Stimulated activated naive CD8-positive, alpha-beta T cell treated with anti-CD3 and anti-CD28 coated beads, Interleukin-15, Interleukin-2, amounts not matched to agents 100 ng/mL and 50 ng/mL, for 24 hours (primary cell): ENCODE data around the gene SRD5A1.

Experiments
- H3K27ac Mint-ChIP-seq: one replicate; pipeline ENCODE4 v1.8.0; 2021; ENCODE audit warnings: mild to moderate bottlenecking, mixed read lengths
- H3K27me3 Mint-ChIP-seq: one replicate; pipeline ENCODE4 v1.8.0; 2021; ENCODE audit warnings: mixed read lengths
- H3K36me3 Mint-ChIP-seq: one replicate; pipeline ENCODE4 v1.8.0; 2021; ENCODE audit warnings: low read depth, mixed read lengths
- H3K4me1 Mint-ChIP-seq: one replicate; pipeline ENCODE4 v1.8.0; 2021; ENCODE audit warnings: low read depth, mixed read lengths
- H3K4me3 Mint-ChIP-seq: one replicate; pipeline ENCODE4 v1.8.0; 2021; ENCODE audit warnings: mild to moderate bottlenecking, mixed read lengths
- H3K9me3 Mint-ChIP-seq: one replicate; pipeline ENCODE4 v1.8.0; 2021; ENCODE audit warnings: mixed read lengths

The SRD5A1 gene

DNA sequence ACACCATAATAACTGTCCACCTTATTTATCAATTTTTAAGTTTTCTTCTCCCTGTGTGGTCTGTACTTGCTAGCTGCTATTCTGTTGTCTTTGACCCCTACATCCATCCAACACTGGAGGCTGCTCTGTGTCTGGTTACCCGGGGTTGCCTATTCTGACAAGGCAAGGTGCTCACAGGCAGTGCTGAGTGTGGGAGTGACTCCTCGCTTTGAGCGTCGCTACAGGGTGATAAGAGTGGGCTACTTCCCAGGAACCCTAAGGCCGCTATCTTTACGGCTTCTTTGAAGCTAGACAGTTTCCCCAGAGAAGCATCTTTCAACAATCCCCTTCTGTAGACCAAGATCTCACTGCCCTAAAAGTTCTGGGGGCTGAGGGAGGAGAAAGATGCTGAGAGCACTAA is 35.7 kb upstream of the SRD5A1 start:
- H3K9me3 Mint-ChIP-seq = no peaks in the 10 kb centered on the region
- no peak overlapping the region for H3K27ac Mint-ChIP-seq
- H3K27me3 Mint-ChIP-seq = no peaks in the 10 kb centered on the region
- H3K4me3 Mint-ChIP-seq = no peak overlapping the region
- peaks cover 70% of the 10 kb centered on the region for H3K36me3 Mint-ChIP-seq
- no peaks in the 10 kb centered on the region for H3K4me1 Mint-ChIP-seq

DNA sequence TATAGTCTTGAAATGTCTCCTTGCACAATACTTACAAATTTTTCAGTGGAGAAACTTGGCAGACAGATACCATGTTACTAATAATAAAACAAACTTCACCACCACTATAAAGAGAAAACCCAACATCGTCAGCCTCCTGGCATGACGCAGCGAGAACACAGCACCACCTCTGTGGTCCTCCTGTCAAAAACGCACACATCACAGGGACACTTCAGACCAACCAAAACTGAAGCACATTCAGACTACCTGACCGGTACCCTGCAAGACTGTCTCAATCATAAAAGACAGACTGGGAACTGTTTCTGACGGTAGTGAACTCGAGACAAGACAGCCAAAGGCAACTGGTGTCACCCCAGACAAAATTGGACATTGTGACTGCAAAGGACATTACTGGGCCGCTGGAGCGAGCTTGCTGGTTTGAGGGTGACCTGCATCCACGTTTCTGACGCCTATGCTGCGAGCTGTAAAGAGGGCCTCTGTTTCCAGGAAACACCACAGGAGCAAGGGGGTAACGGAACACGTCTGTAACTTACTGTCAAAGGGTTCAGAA is 34.8 kb upstream of the SRD5A1 start:
- no peak overlapping the region for H3K4me3 Mint-ChIP-seq
- H3K4me1 Mint-ChIP-seq = no peaks in the 10 kb centered on the region
- H3K9me3 Mint-ChIP-seq = no peaks in the 10 kb centered on the region
- no peaks in the 10 kb centered on the region for H3K27me3 Mint-ChIP-seq
- H3K36me3 Mint-ChIP-seq = peaks cover 77% of the 10 kb centered on the region
- H3K27ac Mint-ChIP-seq = no peak overlapping the region

DNA sequence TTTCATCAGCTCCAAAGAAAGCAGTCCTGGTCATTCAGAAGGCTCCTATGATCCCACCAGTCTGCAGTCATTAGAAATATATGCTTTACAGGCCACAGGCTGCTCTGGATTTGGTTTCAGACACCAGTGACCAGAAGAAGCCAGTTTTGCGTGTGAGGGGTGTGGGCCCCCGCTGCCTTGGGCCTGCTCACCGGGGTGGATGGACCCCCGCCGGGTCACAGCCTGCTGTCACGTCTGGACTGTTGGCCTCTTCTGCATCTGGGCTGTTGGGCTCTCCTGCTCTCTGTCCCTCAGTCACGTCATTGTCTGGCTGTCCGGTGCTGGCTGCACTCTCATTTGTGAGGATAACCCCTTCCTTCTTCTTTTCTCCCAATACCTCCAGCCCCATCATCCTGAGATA is 33.5 kb upstream of the SRD5A1 start:
- H3K27ac Mint-ChIP-seq = no peak overlapping the region
- peaks cover 89% of the 10 kb centered on the region for H3K36me3 Mint-ChIP-seq
- H3K9me3 Mint-ChIP-seq = no peaks in the 10 kb centered on the region
- no peaks in the 10 kb centered on the region for H3K4me1 Mint-ChIP-seq
- H3K27me3 Mint-ChIP-seq = no peaks in the 10 kb centered on the region
- no peak overlapping the region for H3K4me3 Mint-ChIP-seq

DNA sequence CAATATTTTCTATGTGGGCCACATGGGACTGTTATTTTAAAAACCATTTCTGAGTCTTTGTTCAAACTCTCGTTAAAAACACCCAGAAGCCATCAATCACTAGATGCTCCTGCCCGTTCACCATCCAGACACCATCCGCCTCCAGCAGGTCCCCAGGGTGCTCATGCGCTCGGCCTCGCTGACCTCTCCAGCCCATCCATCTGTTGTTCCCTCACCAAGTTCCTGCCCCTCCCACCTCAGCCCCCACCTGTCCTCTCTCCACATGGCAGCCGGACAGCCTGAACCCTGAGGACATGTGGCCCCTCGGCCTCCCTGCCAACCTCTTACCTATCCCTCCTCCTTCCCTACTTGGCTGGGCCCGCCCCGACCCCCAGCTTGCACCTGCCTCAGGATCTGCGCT is 32.0 kb upstream of the SRD5A1 start:
- H3K9me3 Mint-ChIP-seq = no peaks in the 10 kb centered on the region
- peaks cover 95% of the 10 kb centered on the region for H3K36me3 Mint-ChIP-seq
- no peak overlapping the region for H3K4me3 Mint-ChIP-seq
- H3K4me1 Mint-ChIP-seq = no peaks in the 10 kb centered on the region
- no peaks in the 10 kb centered on the region for H3K27me3 Mint-ChIP-seq
- no peak overlapping the region for H3K27ac Mint-ChIP-seq

DNA sequence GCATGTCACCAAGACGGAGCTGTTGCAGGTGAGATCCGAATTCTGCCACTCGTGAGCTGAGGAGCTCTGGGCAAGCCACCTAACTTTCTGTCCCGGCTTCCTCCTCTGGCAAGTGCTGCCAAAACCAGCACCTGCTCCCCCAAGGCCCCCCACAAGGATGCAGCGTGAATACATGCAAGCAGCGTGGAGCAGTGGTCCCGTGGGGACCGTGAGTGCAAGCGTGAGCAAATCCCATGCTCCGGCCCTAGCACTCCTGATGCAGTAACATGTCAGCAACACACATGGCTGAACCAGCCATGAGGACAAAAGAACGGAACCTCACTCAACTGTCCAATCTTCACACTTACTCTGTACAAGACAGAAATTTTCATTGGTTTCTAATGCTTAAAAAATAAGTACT is 31.4 kb upstream of the SRD5A1 start:
- no peaks in the 10 kb centered on the region for H3K27me3 Mint-ChIP-seq
- no peak overlapping the region for H3K4me3 Mint-ChIP-seq
- H3K4me1 Mint-ChIP-seq = no peaks in the 10 kb centered on the region
- H3K36me3 Mint-ChIP-seq = peaks cover 95% of the 10 kb centered on the region
- H3K27ac Mint-ChIP-seq = no peak overlapping the region
- H3K9me3 Mint-ChIP-seq = no peaks in the 10 kb centered on the region

DNA sequence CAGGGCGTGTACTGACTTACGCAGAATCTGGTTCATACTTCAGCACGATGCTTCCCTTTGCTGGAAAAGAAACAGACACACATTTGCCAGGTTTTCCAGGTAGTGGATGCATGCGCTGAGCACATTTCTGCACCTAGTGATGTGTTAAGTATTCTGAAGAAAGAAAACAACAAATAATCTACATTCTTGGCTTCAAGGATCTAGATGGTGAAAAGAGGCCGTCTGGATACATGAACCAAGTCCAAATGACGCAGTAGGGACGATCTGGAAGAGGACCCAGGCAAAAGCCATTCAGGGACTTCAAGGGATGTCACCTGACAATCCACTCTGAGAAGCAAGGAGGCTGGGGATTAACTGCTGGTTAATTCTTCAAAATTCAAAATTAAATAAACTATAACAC is 30.8 kb upstream of the SRD5A1 start:
- H3K4me3 Mint-ChIP-seq = no peak overlapping the region
- peaks cover 95% of the 10 kb centered on the region for H3K36me3 Mint-ChIP-seq
- no peaks in the 10 kb centered on the region for H3K4me1 Mint-ChIP-seq
- no peak overlapping the region for H3K27ac Mint-ChIP-seq
- no peaks in the 10 kb centered on the region for H3K9me3 Mint-ChIP-seq
- no peaks in the 10 kb centered on the region for H3K27me3 Mint-ChIP-seq

DNA sequence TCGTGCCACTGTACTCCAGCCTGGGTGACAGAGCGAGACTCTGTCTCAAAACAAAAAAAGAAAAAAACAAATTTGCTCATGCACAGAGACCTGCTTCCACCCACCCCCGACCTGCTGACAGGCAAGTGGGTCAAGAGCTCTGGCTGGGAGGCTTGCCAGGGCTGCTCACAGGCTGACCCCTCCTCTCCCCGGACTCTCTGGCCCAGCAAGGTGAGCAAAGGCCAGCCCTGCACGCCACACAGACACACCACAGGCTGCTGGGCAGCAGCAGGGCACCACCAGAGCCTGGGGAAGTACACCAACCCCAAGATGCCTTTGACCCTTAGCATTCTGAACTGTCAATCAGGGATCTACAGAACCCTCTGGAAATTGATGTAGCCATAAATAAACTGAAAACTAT is 29.6 kb upstream of the SRD5A1 start:
- no peaks in the 10 kb centered on the region for H3K9me3 Mint-ChIP-seq

DNA sequence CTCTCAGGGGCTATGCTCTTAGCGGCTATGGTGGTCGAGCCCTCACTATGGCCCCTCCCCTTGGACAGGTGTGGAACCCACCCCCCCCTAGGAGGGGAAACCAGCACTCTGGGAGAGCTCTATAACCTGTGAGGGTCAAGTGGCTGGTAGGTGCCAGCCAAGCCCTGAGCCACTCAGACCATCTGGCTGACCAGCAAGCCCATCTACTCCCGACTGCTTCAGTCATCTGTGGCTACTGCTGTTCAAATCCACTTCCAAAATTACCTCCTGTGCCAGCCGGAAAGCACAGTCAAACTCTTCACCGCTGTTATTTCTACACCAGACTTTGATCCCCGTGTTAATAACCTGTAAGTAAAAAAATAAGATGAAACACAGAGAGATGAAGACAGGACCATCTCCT is 28.9 kb upstream of the SRD5A1 start:
- Mint-ChIP-seq H3K27ac (no peak overlapping the region), H3K36me3 (peaks cover 91% of the 10 kb centered on the region), H3K27me3 (no peaks in the 10 kb centered on the region), H3K4me3 (no peak overlapping the region), H3K4me1 (no peaks in the 10 kb centered on the region), H3K9me3 (no peaks in the 10 kb centered on the region)

More for the DNA sequence above, 29.6 kb upstream of the SRD5A1 start:
- H3K36me3 Mint-ChIP-seq = peaks cover 93% of the 10 kb centered on the region
- H3K27ac Mint-ChIP-seq = no peak overlapping the region
- H3K4me3 Mint-ChIP-seq = no peak overlapping the region
- H3K27me3 Mint-ChIP-seq = no peaks in the 10 kb centered on the region
- no peaks in the 10 kb centered on the region for H3K4me1 Mint-ChIP-seq

DNA sequence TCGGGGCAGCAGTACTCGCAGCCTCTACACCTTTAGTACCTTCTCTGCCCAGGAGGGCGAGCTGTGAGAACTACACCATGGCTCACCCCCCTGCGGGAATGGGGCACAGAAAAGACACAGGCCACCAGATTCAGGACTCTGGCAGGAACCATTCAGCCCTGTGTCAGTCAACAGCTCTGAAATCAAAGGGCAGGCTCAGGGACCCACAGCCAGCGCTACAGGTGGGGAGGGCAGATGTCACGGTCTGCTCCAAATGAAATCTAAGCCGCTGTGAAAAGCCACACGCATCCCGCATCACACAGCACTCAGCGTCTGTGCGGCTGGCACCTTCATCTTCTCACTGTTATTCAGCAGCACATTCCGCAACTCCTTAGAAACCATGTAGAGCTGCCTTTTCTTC is 28.3 kb upstream of the SRD5A1 start:
- H3K36me3 Mint-ChIP-seq = peaks cover 91% of the 10 kb centered on the region
- no peaks in the 10 kb centered on the region for H3K9me3 Mint-ChIP-seq
- H3K4me3 Mint-ChIP-seq = no peak overlapping the region
- no peaks in the 10 kb centered on the region for H3K27me3 Mint-ChIP-seq
- H3K27ac Mint-ChIP-seq = no peak overlapping the region
- no peaks in the 10 kb centered on the region for H3K4me1 Mint-ChIP-seq

DNA sequence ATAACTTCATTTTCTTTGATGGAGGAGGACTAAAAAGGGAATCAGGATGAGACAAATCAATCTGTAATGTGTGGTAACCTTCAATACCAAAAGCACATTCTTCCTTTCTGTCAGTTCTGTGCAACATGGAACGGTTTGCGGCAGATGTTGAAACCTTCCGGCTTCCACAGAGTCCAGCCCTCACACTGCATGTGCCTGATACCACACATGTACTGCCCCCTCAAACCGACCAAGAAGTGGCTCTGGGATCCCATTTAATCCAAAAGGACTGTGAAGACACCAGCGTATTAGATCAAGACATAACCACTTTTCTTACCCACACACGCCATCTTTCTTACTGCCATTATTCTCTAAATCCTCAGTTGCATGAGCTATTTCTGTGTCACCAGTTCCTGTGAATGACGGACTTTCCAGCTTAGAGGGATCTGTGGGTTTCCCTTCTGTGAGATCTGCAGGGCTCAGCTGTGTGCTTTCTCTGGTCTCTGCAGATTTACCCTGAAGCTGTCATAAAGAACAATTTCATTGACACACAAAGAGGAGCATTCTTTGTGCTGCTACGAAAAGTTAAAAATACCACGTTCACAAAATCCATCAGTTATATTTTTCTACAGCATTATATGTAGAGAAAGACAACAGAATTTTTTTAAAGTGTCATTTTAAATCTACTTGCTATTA is 26.2 kb upstream of the SRD5A1 start:
- H3K27me3 Mint-ChIP-seq = no peaks in the 10 kb centered on the region
- H3K36me3 Mint-ChIP-seq = peaks cover 86% of the 10 kb centered on the region
- no peaks in the 10 kb centered on the region for H3K4me1 Mint-ChIP-seq
- no peaks in the 10 kb centered on the region for H3K9me3 Mint-ChIP-seq
- no peak overlapping the region for H3K4me3 Mint-ChIP-seq
- H3K27ac Mint-ChIP-seq = peak overlapping the region; percentile 37

DNA sequence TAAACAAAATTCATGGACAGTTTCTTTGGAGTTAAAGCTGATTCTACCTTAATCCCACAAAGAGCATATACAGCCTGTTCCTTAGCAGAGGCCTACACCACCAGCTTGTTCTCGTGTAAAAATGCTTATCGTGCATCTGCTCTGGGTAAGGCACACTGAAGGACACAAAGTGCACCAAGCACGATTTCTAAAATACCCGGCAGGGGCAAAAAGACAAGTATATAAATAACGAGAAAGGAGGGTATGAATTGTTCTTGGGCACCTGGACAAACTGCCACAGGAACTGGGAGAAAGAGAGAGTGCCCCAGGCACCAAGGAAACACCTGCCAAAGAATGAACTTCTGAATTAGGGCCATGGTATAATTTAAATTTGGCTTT is 25.7 kb upstream of the SRD5A1 start:
- peaks cover 86% of the 10 kb centered on the region for H3K36me3 Mint-ChIP-seq

DNA sequence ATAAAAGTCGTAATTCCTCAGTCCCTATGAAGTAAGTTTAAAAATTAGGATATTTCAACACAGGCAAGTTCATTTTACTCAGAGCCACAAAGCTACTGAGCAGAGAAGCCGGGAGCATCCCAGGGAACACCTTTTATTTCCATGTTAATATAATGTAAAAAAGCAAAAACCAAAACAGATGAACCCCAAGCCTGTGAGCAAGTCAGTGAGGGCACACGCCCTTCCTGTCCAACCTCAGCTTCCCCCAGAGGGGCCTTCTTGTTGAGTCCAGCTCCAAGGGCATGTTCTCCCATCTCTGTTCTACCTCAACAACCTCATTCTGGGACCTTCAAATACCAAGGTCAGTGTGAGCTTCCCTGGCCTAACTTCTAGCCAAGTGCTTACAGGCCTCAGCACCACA is 25.2 kb upstream of the SRD5A1 start:
- H3K27me3 Mint-ChIP-seq = no peaks in the 10 kb centered on the region
- H3K27ac Mint-ChIP-seq = no peak overlapping the region
- H3K4me3 Mint-ChIP-seq = no peak overlapping the region

More for the DNA sequence above, 25.7 kb upstream of the SRD5A1 start:
- Mint-ChIP-seq H3K27me3 (no peaks in the 10 kb centered on the region), H3K9me3 (no peaks in the 10 kb centered on the region), H3K4me3 (no peak overlapping the region), H3K27ac (no peak overlapping the region), H3K4me1 (no peaks in the 10 kb centered on the region)

DNA sequence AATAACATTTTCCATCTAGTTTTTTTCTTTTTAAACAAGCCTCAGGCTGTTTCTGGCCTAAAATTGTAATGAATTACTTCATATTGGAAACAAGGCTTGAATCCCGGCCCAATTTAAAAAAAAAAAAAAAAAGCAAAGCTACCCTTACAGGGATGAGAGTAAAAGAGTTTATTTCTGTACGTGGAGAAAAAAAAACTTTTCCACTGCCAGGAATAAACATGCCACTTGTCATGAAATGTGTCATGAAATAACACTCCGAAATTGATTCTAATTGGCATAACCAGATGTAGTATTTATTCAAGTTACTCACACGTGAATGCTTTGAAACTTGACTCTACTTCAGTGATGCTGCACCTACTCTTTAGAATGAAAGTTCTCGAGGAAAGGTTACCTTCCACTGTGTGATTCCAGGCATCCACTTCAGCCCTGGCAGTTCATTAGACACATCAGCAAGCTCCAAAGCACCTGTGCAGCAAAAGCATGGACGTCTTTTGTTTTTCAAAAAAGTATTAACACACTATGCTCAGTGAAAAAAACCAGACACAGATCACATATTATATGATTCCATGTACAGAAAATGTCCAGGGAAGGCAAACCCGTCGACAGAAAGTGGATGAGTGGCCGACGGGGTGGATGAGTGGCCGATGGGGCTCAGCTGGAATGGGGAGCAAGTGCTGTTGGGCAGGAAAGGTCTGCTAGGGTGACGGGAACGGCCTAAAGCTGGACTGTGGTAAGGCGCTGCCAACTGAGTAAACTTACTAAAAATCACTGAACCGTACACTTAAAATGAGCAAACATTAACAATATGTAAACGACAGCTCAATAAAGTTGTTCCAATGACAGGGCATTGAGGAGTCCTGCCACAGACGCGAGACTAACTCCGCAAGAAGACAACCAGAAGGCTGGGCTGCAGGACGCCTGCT is 21.6 kb upstream of the SRD5A1 start:
- Mint-ChIP-seq H3K27ac (no peak overlapping the region), H3K4me3 (no peak overlapping the region), H3K9me3 (no peaks in the 10 kb centered on the region), H3K27me3 (no peaks in the 10 kb centered on the region), H3K36me3 (peaks cover 92% of the 10 kb centered on the region), H3K4me1 (peaks cover 27% of the 10 kb centered on the region)

More for the DNA sequence above, 25.2 kb upstream of the SRD5A1 start:
- peaks cover 86% of the 10 kb centered on the region for H3K36me3 Mint-ChIP-seq
- no peaks in the 10 kb centered on the region for H3K9me3 Mint-ChIP-seq
- H3K4me1 Mint-ChIP-seq = no peaks in the 10 kb centered on the region

DNA sequence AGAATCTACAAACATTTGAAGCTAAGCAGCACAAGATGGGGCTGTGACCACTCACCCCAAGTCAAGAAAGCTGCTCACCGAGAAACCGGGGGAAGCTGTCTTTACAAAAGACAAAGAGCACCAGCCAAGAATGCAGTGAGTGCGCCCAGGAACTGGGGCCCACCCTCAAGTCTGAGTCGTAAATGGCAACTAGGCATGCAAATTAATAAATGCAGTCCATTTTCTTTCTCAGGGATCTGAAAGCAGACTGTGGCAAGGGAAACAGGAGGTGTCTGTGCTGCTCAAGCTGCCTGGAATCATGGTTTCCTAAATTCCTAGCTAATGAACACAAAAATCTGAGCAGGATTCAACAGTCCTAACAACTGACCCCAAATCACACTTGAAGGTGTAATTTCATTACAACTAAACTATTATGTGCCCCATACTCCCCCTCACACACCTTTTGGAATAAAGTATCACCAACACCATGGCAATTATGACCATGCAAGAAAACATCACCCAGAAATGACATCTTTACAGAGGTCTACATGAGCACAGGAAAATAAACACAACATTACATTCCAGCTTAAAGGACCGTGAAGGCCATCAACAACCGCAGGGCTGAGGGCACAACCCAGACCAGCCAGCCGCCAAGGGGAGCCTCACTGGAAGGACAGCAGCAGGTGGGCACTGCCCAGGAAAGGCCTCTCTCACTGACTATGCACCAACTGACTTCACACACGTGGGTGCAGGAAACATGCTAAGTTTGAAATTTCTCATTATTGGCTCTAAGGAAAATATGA is 18.0 kb upstream of the SRD5A1 start:
- H3K27me3 Mint-ChIP-seq = no peaks in the 10 kb centered on the region
- peaks cover 82% of the 10 kb centered on the region for H3K36me3 Mint-ChIP-seq
- no peaks in the 10 kb centered on the region for H3K9me3 Mint-ChIP-seq
- H3K27ac Mint-ChIP-seq = peak overlapping the region; percentile 58
- peaks cover 31% of the 10 kb centered on the region for H3K4me1 Mint-ChIP-seq
- no peak overlapping the region for H3K4me3 Mint-ChIP-seq

DNA sequence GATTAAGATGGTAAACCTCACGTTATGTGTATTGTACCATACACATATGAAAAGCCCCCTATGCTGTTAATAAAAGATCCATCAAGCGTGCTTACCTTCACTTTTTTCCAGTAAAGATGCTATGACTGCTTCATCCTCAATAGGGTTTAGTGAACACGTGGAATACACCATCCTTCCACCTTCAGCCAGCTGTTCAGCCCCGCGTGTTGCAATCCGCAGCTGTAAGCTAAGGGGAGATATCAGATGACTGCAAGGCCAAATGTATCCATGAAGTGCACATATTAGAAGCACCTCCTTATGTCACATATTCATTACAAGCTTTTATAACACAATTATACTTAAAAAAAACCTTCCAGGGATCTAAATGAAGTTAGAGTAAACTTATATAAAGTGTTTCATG is 16.6 kb upstream of the SRD5A1 start:
- Mint-ChIP-seq H3K9me3 (no peaks in the 10 kb centered on the region), H3K4me1 (peaks cover 31% of the 10 kb centered on the region), H3K4me3 (no peak overlapping the region), H3K27me3 (no peaks in the 10 kb centered on the region), H3K27ac (no peak overlapping the region), H3K36me3 (peaks cover 86% of the 10 kb centered on the region)
